Islet of Langerhans (tissue), 1 donor: Measurements from ENCODE around the gene RAB11FIP5.
"Not testable (repeated sequence)": the region's sequence is repeated elsewhere in the genome, so short reads cannot be mapped to it uniquely, and the experiment has no call there.

ENCODE experiments used
- FAIRE-seq: peaks from one replicate; lab custom pipeline; 2011; peaks lifted over from hg19 to GRCh38; lab: Jason Lieb, UNC

RAB11FIP5 gene

GRCh38 chr2:73069855-73070642 lies 42.7 kb downstream of the RAB11FIP5 start:
- FAIRE-seq = no peak

DNA sequence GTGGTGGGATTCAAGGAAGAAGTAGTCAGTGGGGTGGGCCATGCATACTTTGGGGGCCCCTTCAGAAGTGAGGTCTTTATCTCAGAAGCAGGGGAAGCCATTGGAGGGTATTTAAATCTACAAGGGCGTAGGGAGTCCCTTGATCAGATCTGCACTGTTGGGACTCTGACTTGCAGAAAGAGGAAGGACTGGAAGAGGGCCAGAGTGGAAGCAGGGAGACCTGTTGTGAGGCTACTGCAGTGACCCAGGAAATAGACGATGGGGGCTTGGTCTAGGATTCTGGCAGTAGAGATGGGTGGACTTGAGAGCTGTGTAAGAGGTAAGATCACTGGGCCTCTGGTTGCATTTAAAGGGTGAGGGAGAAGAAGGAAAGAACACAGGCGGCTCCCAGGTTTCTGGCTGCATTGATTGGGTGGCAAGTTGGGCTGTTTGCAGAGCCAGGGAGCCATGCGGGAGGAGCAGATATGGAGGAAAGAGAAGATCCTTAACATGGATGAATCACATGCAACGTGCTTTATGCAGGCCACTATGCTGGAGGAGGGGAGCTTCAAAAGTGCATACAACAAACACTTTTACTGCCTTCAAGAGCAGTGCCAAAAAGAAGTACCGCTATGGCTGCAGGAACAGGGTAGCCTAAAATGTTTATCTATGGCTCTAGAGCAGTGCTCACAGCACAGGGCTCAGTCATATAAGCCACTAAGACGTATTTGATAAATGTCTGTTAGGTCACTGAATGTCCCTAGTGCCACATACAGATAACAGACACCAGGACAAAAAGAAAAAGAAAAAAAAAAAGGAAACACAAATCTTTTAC lies 43.5 kb downstream of the RAB11FIP5 start:
- FAIRE-seq = no peak

- no peak for FAIRE-seq
Observed at GRCh38 chr2:73068147-73068546, 44.6 kb downstream of the RAB11FIP5 start.

- FAIRE-seq = no peak
Observed at GRCh38 chr2:73067043-73067442, 45.7 kb downstream of the RAB11FIP5 start.

- not testable (repeated sequence) for FAIRE-seq
Observed at GRCh38 chr2:73065070-73065469, 47.7 kb downstream of the RAB11FIP5 start.

DNA sequence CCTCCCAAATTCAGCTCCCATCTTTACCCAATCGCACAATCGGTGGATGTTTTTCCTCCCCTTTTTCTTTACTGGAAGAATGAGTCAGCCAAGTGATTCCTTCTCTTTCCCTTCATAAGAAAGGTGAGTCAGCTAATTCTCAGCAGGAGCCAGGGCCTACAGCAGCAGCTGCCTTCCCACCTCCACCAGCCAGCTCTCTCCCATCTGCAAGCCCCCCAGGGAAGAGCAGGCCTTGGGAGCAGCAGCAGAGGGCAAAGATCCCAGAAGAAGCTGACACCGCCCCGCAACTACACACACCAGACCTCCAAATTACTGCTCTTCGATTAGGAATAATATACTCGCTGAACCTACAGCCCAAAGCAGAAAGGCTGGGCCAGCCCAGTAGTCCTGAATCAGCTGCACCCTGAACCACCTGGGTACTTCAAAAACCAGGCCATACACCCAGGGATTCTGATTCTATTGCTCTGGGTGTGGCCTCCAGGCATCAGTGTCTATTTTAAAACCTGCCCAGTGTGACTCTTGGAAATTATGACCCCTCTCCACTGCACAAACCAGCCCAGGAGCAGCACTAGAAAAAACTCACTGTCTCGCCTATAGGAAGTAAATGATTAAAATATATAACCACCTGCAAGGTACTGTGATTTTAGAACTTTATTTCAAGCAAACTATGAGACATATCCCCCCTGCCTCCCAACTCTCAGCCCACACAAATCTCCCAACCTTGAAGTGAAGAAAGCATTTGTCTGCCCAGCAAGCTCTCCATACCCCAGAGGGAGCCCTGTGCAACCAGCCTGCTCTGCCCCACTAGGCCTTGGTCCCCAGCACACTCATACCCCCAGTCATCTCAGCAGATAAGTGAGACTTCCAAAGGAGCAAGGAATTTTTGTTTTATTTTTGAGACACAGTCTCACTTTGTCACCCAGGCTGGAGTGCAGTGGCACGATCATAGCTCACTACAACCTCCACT lies 48.6 kb downstream of the RAB11FIP5 start:
- no peak for FAIRE-seq

GRCh38 chr2:73063472-73063871 lies 49.3 kb downstream of the RAB11FIP5 start:
- no peak for FAIRE-seq

DNA sequence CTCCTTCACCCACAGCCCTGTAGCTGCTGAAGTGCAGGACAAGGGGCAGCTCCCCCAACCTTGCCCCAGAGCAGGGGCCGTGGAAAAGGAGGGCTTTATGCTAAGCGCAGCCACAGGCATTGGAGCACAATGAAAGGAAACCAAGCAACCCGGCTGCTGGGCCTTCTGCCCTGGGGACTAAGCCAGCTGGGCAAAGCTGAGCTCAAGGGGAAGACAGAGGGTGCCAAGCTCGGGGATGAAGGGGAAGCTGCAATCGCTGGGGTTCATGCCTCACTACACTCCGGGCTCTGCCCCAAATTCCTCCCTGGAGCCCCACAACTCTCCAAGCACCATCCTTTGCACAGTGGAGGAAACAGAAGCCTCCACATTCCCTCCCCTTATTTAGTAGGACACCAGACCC lies 53.6 kb downstream of the RAB11FIP5 start:
- FAIRE-seq = no peak

- no peak for FAIRE-seq
Observed at GRCh38 chr2:73054980-73055379, 57.8 kb downstream of the RAB11FIP5 start.

DNA sequence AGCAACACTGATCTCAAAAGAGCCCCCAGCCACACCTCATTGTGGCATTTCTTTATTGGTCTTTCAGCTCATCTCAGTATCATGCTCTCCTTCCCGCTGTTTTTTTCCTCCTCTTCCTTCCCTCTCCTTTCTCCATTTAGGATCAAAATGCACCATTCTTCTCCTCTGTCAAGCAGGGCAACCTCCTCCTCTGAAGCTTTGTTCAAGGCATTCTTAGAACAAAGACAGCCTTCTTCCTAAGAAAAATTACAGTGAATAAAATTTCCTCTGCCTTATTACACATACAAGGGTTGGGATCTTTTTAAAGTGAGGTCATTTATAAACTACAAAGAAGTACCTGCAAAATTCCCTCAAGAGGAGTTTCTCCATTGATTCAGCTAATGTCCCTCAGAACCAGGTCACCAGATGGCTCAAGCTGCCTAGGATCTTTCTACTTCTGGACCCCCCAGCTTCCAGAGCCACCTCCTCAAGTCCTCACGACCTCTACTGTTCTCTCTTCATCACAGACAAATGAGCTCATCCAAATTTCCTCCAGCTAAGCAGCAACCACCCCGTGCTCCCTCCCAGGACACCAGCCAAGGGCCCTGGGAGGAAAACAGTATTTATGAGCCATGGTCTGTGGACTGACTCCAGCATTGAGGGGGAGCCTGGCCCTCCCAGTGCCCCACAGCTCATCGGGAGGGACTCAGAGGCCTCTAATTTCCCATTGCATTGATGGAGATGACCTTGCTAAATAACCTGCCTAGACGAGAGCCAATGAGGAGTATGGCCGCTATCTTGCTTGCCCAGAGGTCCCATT lies 59.2 kb downstream of the RAB11FIP5 start:
- no peak for FAIRE-seq

GRCh38 chr2:73050121-73050545 lies 62.6 kb downstream of the RAB11FIP5 start:
- FAIRE-seq = no peak

GRCh38 chr2:73043929-73044832 lies 68.6 kb downstream of the RAB11FIP5 start:
- FAIRE-seq = no peak

DNA sequence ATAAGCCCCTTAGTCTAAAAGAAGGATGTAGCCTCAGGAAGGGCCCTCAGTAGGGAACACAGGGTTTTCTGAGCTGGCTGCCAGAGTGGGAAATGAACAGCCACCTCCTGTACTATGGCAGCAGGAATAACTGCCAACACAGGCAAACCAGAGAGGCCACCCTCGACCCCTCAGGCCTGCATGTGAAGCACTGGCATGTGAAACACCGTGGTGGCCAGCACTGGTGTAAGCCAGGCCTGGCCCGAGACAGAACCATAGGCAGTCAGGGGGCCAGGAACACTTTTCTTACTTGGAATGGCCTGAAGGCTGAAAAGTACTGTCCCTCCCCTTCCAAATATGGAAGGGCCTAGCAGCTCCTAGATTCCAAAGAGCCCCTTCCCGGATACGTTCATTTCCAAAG lies 69.5 kb downstream of the RAB11FIP5 start:
- FAIRE-seq = no peak

- FAIRE-seq = no peak
Observed at GRCh38 chr2:73037947-73038585, 74.7 kb downstream of the RAB11FIP5 start.

- no peak for FAIRE-seq
Observed at GRCh38 chr2:73036766-73037165, 76.0 kb downstream of the RAB11FIP5 start.

- no peak for FAIRE-seq
Observed at GRCh38 chr2:73035899-73036711, 76.6 kb downstream of the RAB11FIP5 start.

DNA sequence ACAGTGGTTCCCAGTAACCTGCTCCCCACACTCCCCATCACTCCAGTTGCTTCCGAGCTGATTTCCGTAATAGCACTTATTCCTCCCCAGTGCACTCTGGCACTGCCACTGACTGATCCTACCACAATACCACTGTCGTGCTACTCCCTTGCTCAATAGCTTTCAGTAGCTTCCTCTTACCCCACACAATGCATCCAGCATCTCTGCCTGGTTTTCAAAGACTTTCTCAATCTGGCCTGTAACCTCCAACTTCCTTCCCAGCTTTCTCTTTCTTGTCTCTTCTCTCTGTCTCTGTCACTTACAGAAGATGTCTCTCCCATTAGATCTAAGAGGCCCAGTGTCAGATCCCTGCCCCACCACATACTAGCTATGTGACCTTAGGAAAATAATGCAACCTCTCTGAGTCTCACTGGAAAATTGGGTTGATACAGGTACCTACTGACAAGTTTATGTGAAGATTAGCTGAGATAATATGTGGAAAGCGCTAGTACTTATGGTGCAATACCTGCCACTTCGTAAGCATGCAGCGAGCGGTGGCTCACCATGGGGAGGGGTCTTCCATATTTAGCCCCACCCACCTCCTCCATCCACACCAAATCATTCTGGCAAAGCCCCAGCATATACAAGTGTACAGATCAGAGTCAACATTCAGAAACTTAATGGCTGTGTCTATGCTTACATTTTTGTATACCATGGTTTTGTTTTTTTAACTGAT lies 77.9 kb downstream of the RAB11FIP5 start:
- FAIRE-seq = no peak

- FAIRE-seq = no peak
Observed at GRCh38 chr2:73033766-73034381, 78.9 kb downstream of the RAB11FIP5 start.
